ENCODE results near the gene TMEM154. TPM values are rescaled to one million over a fixed set of nuclear protein-coding genes. Genes with fewer than 3 reads are reported as not detected.

The TMEM154 gene
- total and polyA plus RNA-seq, 8 donors, result 1.5 to 21.9 (median 2.5) TPM

GRCh38 chr4:152607178-152607577, 72.6 kb downstream of the TMEM154 start:
- no peak for TF ChIP-seq CTCF (IDR thresholded peaks at IDR 0.05)
- Histone ChIP-seq H3K4me1 (no peaks in the 10 kb centered on the region), H3K4me3 (no peak overlapping the region), H3K36me3 (no peaks in the 10 kb centered on the region), H3K27me3 (no peaks in the 10 kb centered on the region), H3K27ac (no peak overlapping the region), H3K9me3 (no peaks in the 10 kb centered on the region)
- intact Hi-C loops (cut with DNase I), result no loop called here
- ATAC-seq, result no peak
- no peak for DNase-seq

GRCh38 chr4:152606753-152607152, 73.0 kb downstream of the TMEM154 start:
- ATAC-seq (no peak), DNase-seq (no peak)
- no peak overlapping the region for H3K27ac ChIP-seq
- H3K9me3 ChIP-seq, result no peaks in the 10 kb centered on the region
- H3K27me3 ChIP-seq, result no peaks in the 10 kb centered on the region
- H3K4me3 ChIP-seq, result no peak overlapping the region
- TF ChIP-seq CTCF (IDR thresholded peaks at IDR 0.05), result no peak
- no peaks in the 10 kb centered on the region for H3K4me1 ChIP-seq
- H3K36me3 ChIP-seq, result no peaks in the 10 kb centered on the region
- intact Hi-C loops (cut with DNase I), result no loop called here

GRCh38 chr4:152605641-152606335, 74.0 kb downstream of the TMEM154 start:
- no peak overlapping the region for H3K4me3 ChIP-seq
- no peaks in the 10 kb centered on the region for H3K9me3 ChIP-seq
- TF ChIP-seq CTCF (IDR thresholded peaks at IDR 0.05), result no peak
- no peak overlapping the region for H3K27ac ChIP-seq
- intact Hi-C loops (cut with DNase I), result no loop called here
- no peaks in the 10 kb centered on the region for H3K4me1 ChIP-seq
- no peak for DNase-seq
- ATAC-seq, result peak; percentile 69
- H3K36me3 ChIP-seq, result no peaks in the 10 kb centered on the region
- H3K27me3 ChIP-seq, result no peaks in the 10 kb centered on the region

GRCh38 chr4:152605031-152605430, 74.8 kb downstream of the TMEM154 start:
- Histone ChIP-seq H3K27ac (no peak overlapping the region), H3K9me3 (no peaks in the 10 kb centered on the region), H3K27me3 (no peaks in the 10 kb centered on the region), H3K4me1 (no peaks in the 10 kb centered on the region), H3K36me3 (no peaks in the 10 kb centered on the region), H3K4me3 (no peak overlapping the region)
- TF ChIP-seq CTCF (IDR thresholded peaks at IDR 0.05), result no peak
- ATAC-seq (no peak), DNase-seq (no peak)
- intact Hi-C loops (cut with DNase I), result no loop called here

GRCh38 chr4:152601156-152601555, 78.6 kb downstream of the TMEM154 start:
- Histone ChIP-seq H3K36me3 (no peaks in the 10 kb centered on the region), H3K27me3 (no peaks in the 10 kb centered on the region)

More at GRCh38 chr4:152601156-152601555, 78.6 kb downstream of the TMEM154 start:
- Histone ChIP-seq H3K27ac (no peak overlapping the region), H3K9me3 (no peaks in the 10 kb centered on the region), H3K4me1 (no peaks in the 10 kb centered on the region), H3K4me3 (no peak overlapping the region)
- intact Hi-C loops (cut with DNase I), result no loop called here
- no peak for ATAC-seq
- no peak for DNase-seq
- no peak for TF ChIP-seq CTCF (IDR thresholded peaks at IDR 0.05)

Data from left lung (tissue), 10 donors.